GM18861 (cell line): Measurements from ENCODE around the gene KCNK13.
"Not testable (repeated sequence)": the region's sequence is repeated elsewhere in the genome, so short reads cannot be mapped to it uniquely, and the experiment has no call there.

ENCODE experiments used
- ATAC-seq: cut with Tn5 transposase; IDR thresholded peaks from one replicate; pipeline ENCODE4 v1.9.1; 2021; ENCODE audit not compliant: unreplicated experiment

The KCNK13 gene

GRCh38 chr14:90061685-90062126 is at the start of gene KCNK13:
Gene KCNK13, plus strand, starts transcription at chr14:90061994. Its CDS starts 212 bp downstream, at chr14:90062206.
- ATAC-seq = no peak

- ATAC-seq = no peak
Observed at GRCh38 chr14:90017371-90017770, 44.4 kb upstream of the KCNK13 start.

GRCh38 chr14:90019824-90020523 is 41.8 kb upstream of the KCNK13 start:
- no peak for ATAC-seq

- no peak for ATAC-seq
Observed at GRCh38 chr14:90023176-90023896, 38.5 kb upstream of the KCNK13 start.

GRCh38 chr14:90024910-90025309 is 36.9 kb upstream of the KCNK13 start:
- no peak for ATAC-seq

GRCh38 chr14:90026608-90027007 is 35.2 kb upstream of the KCNK13 start:
- ATAC-seq = not testable (repeated sequence)

GRCh38 chr14:90027842-90028241 is 34.0 kb upstream of the KCNK13 start:
- ATAC-seq = no peak

- no peak for ATAC-seq
Observed at GRCh38 chr14:90034156-90034555, 27.6 kb upstream of the KCNK13 start.

- no peak for ATAC-seq
Observed at GRCh38 chr14:90034835-90035525, 26.8 kb upstream of the KCNK13 start.

GRCh38 chr14:90039253-90040010 is 22.4 kb upstream of the KCNK13 start:
- ATAC-seq = no peak

GRCh38 chr14:90040411-90040810 is 21.4 kb upstream of the KCNK13 start:
- ATAC-seq = no peak

GRCh38 chr14:90042496-90043252 is 19.1 kb upstream of the KCNK13 start:
- no peak for ATAC-seq

GRCh38 chr14:90045616-90046015 is 16.2 kb upstream of the KCNK13 start:
- no peak for ATAC-seq

- no peak for ATAC-seq
Observed at GRCh38 chr14:90049390-90049789, 12.4 kb upstream of the KCNK13 start.

GRCh38 chr14:90050271-90050670 is 11.5 kb upstream of the KCNK13 start:
- no peak for ATAC-seq

- ATAC-seq = no peak
Observed at GRCh38 chr14:90053044-90053443, 8.8 kb upstream of the KCNK13 start.

- no peak for ATAC-seq
Observed at GRCh38 chr14:90054803-90055202, 7.0 kb upstream of the KCNK13 start.

- no peak for ATAC-seq
Observed at GRCh38 chr14:90056826-90057225, 5.0 kb upstream of the KCNK13 start.

- no peak for ATAC-seq
Observed at GRCh38 chr14:90058876-90059458, 2.8 kb upstream of the KCNK13 start.
